ENCODE data around the gene C2orf68.

The C2orf68 gene

GRCh38 chr2:85600951-85601770 is 10.7 kb downstream of the C2orf68 start:
- CTCF ChIA-PET, result interaction anchor here (1.0 to 1.5 kb wide), 5 partner anchors 9 to 62 kb away, joined by 3 to 4 read pairs (median 3); partner anchors contain the start of gene MAT2A
- POLR2A ChIA-PET, result interaction anchor here (0.7 to 1.7 kb wide), 3 partner anchors 11 to 62 kb away, joined by 5 to 10 read pairs (median 6); partner anchors contain the start of genes C2orf68 and MAT2A
- TF ChIP-seq CTCF (IDR thresholded peaks at IDR 0.05; ENCODE audit: control extremely low read depth, extremely low read depth, low read depth, missing control alignments), result no peak
- DNase-seq (ENCODE audit: extremely low spot score), result no peak

GRCh38 chr2:85600235-85600575 is 11.7 kb downstream of the C2orf68 start:
- CTCF ChIA-PET, result interaction anchor here (1.0 to 1.3 kb wide), 3 partner anchors 10 to 61 kb away, joined by 3 to 4 read pairs (median 3); partner anchors contain the start of gene MAT2A
- no peak for DNase-seq (ENCODE audit: extremely low spot score)
- no peak for TF ChIP-seq CTCF (IDR thresholded peaks at IDR 0.05; ENCODE audit: control extremely low read depth, extremely low read depth, low read depth, missing control alignments)
- POLR2A ChIA-PET, result interaction anchor here (0.7 to 1.5 kb wide), 3 partner anchors 12 to 54 kb away, joined by 3 to 6 read pairs (median 4); partner anchors contain the start of gene C2orf68

GRCh38 chr2:85599468-85600234 is 12.2 kb downstream of the C2orf68 start:
- CTCF ChIA-PET, result interaction anchor here (1.2 kb wide), 1 partner anchor 9 kb away, joined by 4 read pairs; no protein-coding TSS in a partner anchor
- DNase-seq (ENCODE audit: extremely low spot score), result no peak
- no peak for TF ChIP-seq CTCF (IDR thresholded peaks at IDR 0.05; ENCODE audit: control extremely low read depth, extremely low read depth, low read depth, missing control alignments)
- POLR2A ChIA-PET, result interaction anchor here (0.7 to 1.5 kb wide), 4 partner anchors 10 to 53 kb away, joined by 3 to 6 read pairs (median 4); partner anchors contain the start of gene C2orf68

GRCh38 chr2:85598594-85599340 is 13.1 kb downstream of the C2orf68 start:
- POLR2A ChIA-PET, result interaction anchor here (1.5 kb wide), 2 partner anchors 10 to 52 kb away, joined by 3 to 4 read pairs; no protein-coding TSS in a partner anchor
- no peak for DNase-seq (ENCODE audit: extremely low spot score)
- TF ChIP-seq CTCF (IDR thresholded peaks at IDR 0.05; ENCODE audit: control extremely low read depth, extremely low read depth, low read depth, missing control alignments), result no peak
- CTCF ChIA-PET, result no interaction called here

- TF ChIP-seq CTCF (IDR thresholded peaks at IDR 0.05; ENCODE audit: control extremely low read depth, extremely low read depth, low read depth, missing control alignments), result no peak
- POLR2A ChIA-PET, result interaction anchor here (0.6 kb wide), 1 partner anchor 40 kb away, joined by 4 read pairs; no protein-coding TSS in a partner anchor
- CTCF ChIA-PET, result interaction anchor here (1.0 to 1.7 kb wide), 5 partner anchors 10 to 176 kb away, joined by 3 to 5 read pairs (median 3); no protein-coding TSS in a partner anchor
- DNase-seq (ENCODE audit: extremely low spot score), result no peak
Observed at GRCh38 chr2:85597241-85597640, 14.6 kb downstream of the C2orf68 start.

All from GM10248 (cell line).